ENCODE data around the gene RPS6KB2.
A peak's percentile ranks its signal among the peaks of the same experiment; 100 is the strongest.
"Not testable (repeated sequence)": the region's sequence is repeated elsewhere in the genome, so short reads cannot be mapped to it uniquely, and the experiment has no call there.

Gene RPS6KB2

GRCh38 chr11:67397986-67398660, 30.2 kb upstream of the RPS6KB2 start:
- DNase-seq = peak in 2 of 14 donors; percentile 16 to 21

- no peak for DNase-seq
Observed at GRCh38 chr11:67398661-67399563, 29.4 kb upstream of the RPS6KB2 start.

GRCh38 chr11:67400251-67400941, 27.9 kb upstream of the RPS6KB2 start:
- DNase-seq = no peak

- DNase-seq = peak in 1 of 14 donors; percentile 49
Observed at GRCh38 chr11:67400942-67401494, 27.3 kb upstream of the RPS6KB2 start.

GRCh38 chr11:67401495-67402191, 26.7 kb upstream of the RPS6KB2 start, which contains the start of gene PPP1CA:
PPP1CA (minus strand) TSS chr11:67401858; CDS start chr11:67401782, 76 bp downstream.
- DNase-seq = peak in 13 of 14 donors; percentile 77 to 96 (median 87)

GRCh38 chr11:67402192-67402839, 26.0 kb upstream of the RPS6KB2 start:
- not testable (repeated sequence) for DNase-seq

- not testable (repeated sequence) for DNase-seq
Observed at GRCh38 chr11:67403085-67403484, 25.2 kb upstream of the RPS6KB2 start.

GRCh38 chr11:67404515-67405195, 23.6 kb upstream of the RPS6KB2 start:
- peak in 2 of 14 donors; percentile 14 to 25 for DNase-seq

GRCh38 chr11:67405196-67405567, 23.1 kb upstream of the RPS6KB2 start:
- no peak for DNase-seq

DNA sequence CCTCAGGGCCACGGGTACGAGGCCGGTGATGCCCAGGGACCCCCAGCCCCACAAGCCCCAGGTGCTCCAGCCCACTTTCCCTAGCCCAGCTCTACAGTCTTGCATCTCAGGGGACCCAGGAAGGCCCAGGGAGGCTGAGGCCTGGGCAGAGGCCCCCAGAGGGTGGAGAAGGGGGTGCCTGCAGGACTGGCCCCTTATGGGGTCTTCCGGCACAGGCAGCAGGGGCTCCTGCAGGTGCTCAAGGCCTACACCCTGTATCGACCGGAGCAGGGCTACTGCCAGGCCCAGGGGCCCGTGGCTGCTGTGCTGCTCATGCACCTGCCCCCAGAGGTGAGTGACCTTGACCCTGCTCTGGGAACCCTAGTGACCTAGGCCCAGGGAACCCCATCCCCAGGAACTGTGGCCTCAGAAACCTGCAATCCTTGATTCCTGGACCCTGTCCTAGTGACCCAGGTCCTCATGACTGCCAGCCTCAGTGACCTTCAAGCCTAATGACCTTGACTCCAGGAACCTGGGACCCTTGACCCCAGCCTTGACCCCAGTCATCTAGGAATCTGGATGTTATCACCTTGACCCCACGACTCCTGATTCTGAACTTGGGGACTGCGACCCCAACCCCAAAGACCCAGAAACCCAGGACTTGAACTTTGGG, 22.5 kb upstream of the RPS6KB2 start:
- DNase-seq = no peak

GRCh38 chr11:67406420-67406968, 21.8 kb upstream of the RPS6KB2 start:
- no peak for DNase-seq

- peak in 5 of 14 donors; percentile 17 to 61 (median 36) for DNase-seq
Observed at GRCh38 chr11:67406969-67407687, 21.2 kb upstream of the RPS6KB2 start.

DNA sequence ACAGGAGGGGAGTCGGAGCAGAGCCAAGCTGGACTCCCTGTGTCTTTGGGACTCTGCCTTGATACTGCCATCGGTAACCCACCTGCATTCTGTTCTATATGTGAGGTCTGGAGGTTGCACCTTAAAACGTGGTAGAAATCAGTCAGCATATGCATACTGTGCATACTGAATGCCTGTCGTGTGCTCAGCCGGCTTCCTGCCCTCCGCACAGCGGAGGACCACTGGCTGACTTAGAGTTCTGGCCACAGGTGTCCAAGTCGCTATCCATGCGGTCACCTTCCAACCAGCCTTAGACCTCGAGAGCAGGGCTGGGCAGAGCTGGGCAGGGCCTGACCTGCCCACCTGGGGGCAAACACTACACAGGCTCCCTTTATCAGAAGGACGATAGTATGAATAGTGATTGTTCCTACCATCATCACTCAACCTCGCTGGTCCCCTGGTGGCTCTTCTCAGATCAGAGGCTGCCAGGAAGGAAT, 20.6 kb upstream of the RPS6KB2 start:
- no peak for DNase-seq

DNA sequence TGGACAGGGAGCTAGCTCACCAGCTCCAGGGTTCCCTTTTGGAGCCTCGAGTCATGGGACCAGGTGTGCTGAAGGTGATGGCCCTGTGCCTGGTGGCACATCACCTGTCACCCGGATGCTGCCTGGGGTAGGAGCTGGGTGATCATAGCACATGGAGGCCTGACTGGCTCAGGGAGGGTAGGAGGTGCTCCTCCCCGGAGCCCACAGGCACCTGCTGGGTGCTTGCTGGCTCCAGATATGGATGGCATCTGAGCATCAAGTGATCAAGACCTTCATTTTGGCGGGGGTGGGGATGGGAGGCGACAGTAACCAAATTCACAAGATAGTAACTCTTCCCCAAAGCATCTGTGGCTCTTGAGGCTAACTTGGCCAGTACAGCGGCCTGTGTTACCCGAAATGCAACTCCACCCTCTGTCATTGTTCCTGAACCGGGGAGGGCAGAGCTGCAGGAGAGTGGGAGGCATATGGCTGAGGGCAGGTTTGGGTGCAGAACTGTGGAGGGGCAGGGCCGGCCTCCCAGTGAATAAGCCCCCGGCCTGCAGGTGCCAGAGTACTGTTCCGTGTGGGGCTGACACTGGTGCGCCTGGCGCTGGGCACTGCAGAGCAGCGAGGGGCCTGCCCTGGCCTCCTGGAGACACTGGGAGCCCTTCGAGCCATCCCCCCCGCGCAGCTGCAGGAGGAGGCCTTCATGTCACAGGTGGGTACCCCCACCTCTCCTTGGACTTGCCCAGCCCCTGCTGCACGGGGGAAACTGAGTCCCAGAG, 19.7 kb upstream of the RPS6KB2 start:
- DNase-seq = peak in 1 of 14 donors; percentile 25

- DNase-seq = no peak
Observed at GRCh38 chr11:67409261-67409666, 19.0 kb upstream of the RPS6KB2 start.

GRCh38 chr11:67409781-67410368, 18.4 kb upstream of the RPS6KB2 start:
- DNase-seq = peak in 2 of 14 donors; percentile 48 to 63

DNA sequence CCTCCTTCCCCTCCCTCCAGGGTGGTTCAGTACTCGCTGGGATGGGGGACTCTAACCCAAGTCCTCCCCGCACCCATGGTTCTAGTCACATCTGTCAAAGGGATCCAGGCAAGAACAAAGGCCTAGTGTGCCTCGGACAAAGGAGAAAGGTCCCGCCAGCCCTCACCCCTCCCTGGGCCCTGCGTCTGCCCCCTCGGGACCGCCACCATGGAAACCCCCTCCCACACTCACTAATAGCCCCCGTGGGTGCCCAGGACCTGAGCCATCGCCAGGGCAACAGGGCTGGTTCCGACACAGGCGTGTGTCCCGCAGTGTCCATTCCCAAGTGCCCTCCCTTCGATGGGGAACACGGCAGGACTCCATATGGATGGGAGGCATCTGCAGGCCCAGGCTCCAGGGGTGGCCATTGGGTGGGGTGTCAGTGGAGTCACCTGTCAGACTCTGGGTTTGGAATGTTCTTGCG, 17.9 kb upstream of the RPS6KB2 start:
- peak in 10 of 14 donors; percentile 60 to 83 (median 76) for DNase-seq

All from C1 segment of cervical spinal cord (tissue), 14 donors.